Measurements from ENCODE around the gene MYLK4. TPM values are rescaled to one million over a fixed set of nuclear protein-coding genes. Genes with fewer than 3 reads are reported as not detected.

MYLK4 gene
- total RNA-seq, 6 experiments from 2014 or later, result 0.10 to 0.21 (median 0.12) TPM

GRCh38 chr6:2760882-2761842 lies 10.4 kb upstream of the MYLK4 start:
- peaks cover 29% of the 10 kb centered on the region for H3K4me1 Mint-ChIP-seq (ENCODE audit: low read depth)
- H3K9me3 Mint-ChIP-seq, result no peaks in the 10 kb centered on the region; the same call in 1 of the 2 replicates
- no peak overlapping the region for H3K27ac Mint-ChIP-seq
- peak; percentile 74 for TF ChIP-seq CTCF (IDR thresholded peaks at IDR 0.05)
- H3K4me3 Mint-ChIP-seq, result no peak overlapping the region
- no peak for DNase-seq
- no peaks in the 10 kb centered on the region for H3K36me3 Mint-ChIP-seq (ENCODE audit: low read depth)
- no peaks in the 10 kb centered on the region for H3K27me3 Mint-ChIP-seq (ENCODE audit: insufficient read depth)

GRCh38 chr6:2758980-2759379 lies 8.3 kb upstream of the MYLK4 start:
- DNase-seq, result no peak
- Mint-ChIP-seq H3K27me3 (ENCODE audit: insufficient read depth) (peaks cover 1% of the 10 kb centered on the region; the same call in 1 of the 2 replicates), H3K4me1 (ENCODE audit: low read depth) (peaks cover 21% of the 10 kb centered on the region), H3K36me3 (ENCODE audit: low read depth) (no peaks in the 10 kb centered on the region), H3K4me3 (no peak overlapping the region), H3K9me3 (no peaks in the 10 kb centered on the region; the same call in 1 of the 2 replicates), H3K27ac (no peak overlapping the region)
- TF ChIP-seq CTCF (IDR thresholded peaks at IDR 0.05), result no peak

GRCh38 chr6:2756687-2757224 lies 6.0 kb upstream of the MYLK4 start:
- no peak for TF ChIP-seq CTCF (IDR thresholded peaks at IDR 0.05)
- peaks cover 19% of the 10 kb centered on the region for H3K4me1 Mint-ChIP-seq (ENCODE audit: low read depth)
- H3K9me3 Mint-ChIP-seq, result no peaks in the 10 kb centered on the region
- no peaks in the 10 kb centered on the region for H3K36me3 Mint-ChIP-seq (ENCODE audit: low read depth)
- peaks cover 3% of the 10 kb centered on the region for H3K27me3 Mint-ChIP-seq (ENCODE audit: insufficient read depth)
- no peak for DNase-seq
- no peak overlapping the region for H3K27ac Mint-ChIP-seq
- no peak overlapping the region for H3K4me3 Mint-ChIP-seq

- Mint-ChIP-seq H3K9me3 (no peaks in the 10 kb centered on the region), H3K27me3 (ENCODE audit: insufficient read depth) (peaks cover 3% of the 10 kb centered on the region), H3K4me3 (no peak overlapping the region), H3K27ac (no peak overlapping the region), H3K4me1 (ENCODE audit: low read depth) (peaks cover 16% of the 10 kb centered on the region), H3K36me3 (ENCODE audit: low read depth) (no peaks in the 10 kb centered on the region)
- DNase-seq, result no peak
- TF ChIP-seq CTCF (IDR thresholded peaks at IDR 0.05), result no peak
Observed at GRCh38 chr6:2756241-2756640, 5.5 kb upstream of the MYLK4 start.

DNA sequence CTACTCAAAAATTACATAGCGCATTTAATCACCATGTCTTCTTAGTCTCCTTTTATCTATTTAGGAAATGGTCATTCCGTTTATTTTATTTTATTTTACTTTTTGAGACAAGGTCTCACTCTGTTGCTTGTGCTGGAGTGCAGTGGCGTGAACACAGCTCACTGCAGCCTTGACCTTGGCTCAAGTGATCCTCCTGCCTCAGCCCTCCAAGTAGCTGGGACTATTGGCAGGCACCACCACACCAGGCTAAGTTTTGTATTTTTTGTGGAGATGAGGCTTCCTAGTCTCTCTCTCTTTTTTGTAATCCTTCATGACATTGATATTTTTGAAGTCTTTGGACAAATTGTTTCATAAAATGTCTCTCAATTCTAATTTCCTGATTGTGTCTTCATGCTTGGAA lies 4.7 kb upstream of the MYLK4 start:
- H3K36me3 Mint-ChIP-seq (ENCODE audit: low read depth), result no peaks in the 10 kb centered on the region
- peaks cover 3% of the 10 kb centered on the region for H3K27me3 Mint-ChIP-seq (ENCODE audit: insufficient read depth)
- peaks cover 8% of the 10 kb centered on the region for H3K4me1 Mint-ChIP-seq (ENCODE audit: low read depth)
- H3K4me3 Mint-ChIP-seq, result no peak overlapping the region
- no peak overlapping the region for H3K27ac Mint-ChIP-seq
- no peaks in the 10 kb centered on the region for H3K9me3 Mint-ChIP-seq
- TF ChIP-seq CTCF (IDR thresholded peaks at IDR 0.05), result no peak
- DNase-seq, result no peak
